ENCODE measurements around the gene THG1L. TPM values are rescaled to one million over a fixed set of nuclear protein-coding genes. Genes with fewer than 3 reads are reported as not detected.

THG1L gene
- 16.6 and 21.7 TPM in 2 replicates for total RNA-seq (2016; rRNA removed; fragmentation: Illumina TruSeq; extraction: Trizol)
- 6.2 and 8.9 TPM in 2 replicates for total RNA-seq (2016; cell fraction: cytosol; rRNA removed; fragmentation: Illumina TruSeq; extraction: Trizol; ENCODE audit: low read depth)
- 16.7 and 23.3 TPM in 2 replicates for total RNA-seq (2016; cell fraction: insoluble cytoplasmic fraction; rRNA removed; fragmentation: Illumina TruSeq; extraction: Trizol)
- total RNA-seq (2016; cell fraction: membrane; rRNA removed; fragmentation: Illumina TruSeq; extraction: Trizol): 17.6 and 19.1 TPM in 2 replicates
- total RNA-seq (2016; cell fraction: nucleus; rRNA removed; fragmentation: Illumina TruSeq; extraction: Trizol): 8.0 and 8.3 TPM in 2 replicates
- 13.8 and 17.2 TPM in 2 replicates for polyA plus RNA-seq (2011; rRNA removed)
- 15.0 and 15.5 TPM in 2 replicates for polyA plus RNA-seq (2011; cell fraction: cytosol; rRNA removed)
- 3.8 and 6.5 TPM in 2 replicates for polyA plus RNA-seq (2011; cell fraction: nucleus; rRNA removed)
- 17.7 and 18.9 TPM in 2 replicates for polyA plus RNA-seq (2012)
- 11.6 and 13.8 TPM in 2 replicates for polyA plus RNA-seq (2016; cell fraction: cytosol; fragmentation: Illumina TruSeq; extraction: Trizol; ENCODE audit: low read depth)
- 24.1 and 27.8 TPM in 2 replicates for polyA plus RNA-seq (2016; cell fraction: insoluble cytoplasmic fraction; fragmentation: Illumina TruSeq; extraction: Trizol; ENCODE audit: low read depth)
- 19.7 and 24.1 TPM in 2 replicates for polyA plus RNA-seq (2016; cell fraction: membrane; fragmentation: Illumina TruSeq; extraction: Trizol; ENCODE audit: low read depth)
- 15.7 and 15.8 TPM in 2 replicates for polyA plus RNA-seq (2016; cell fraction: nucleus; fragmentation: Illumina TruSeq; extraction: Trizol; ENCODE audit: insufficient read depth, low read depth)
- 36.1 and 50.0 TPM in 2 replicates for polyA minus RNA-seq (2011; rRNA and poly(A)+ RNA removed; ENCODE audit: low replicate concordance)
- 12.7 and 15.7 TPM in 2 replicates for polyA minus RNA-seq (2011; cell fraction: cytosol; rRNA and poly(A)+ RNA removed)
- 12.0 and 13.2 TPM in 2 replicates for polyA minus RNA-seq (2011; cell fraction: nucleus; rRNA and poly(A)+ RNA removed)
- percentile 68 among the genes with signal in this experiment for Bru-seq, nascent RNA
- percentile 80 among the genes with signal in this experiment for BruChase-seq, experiment 1, labeled RNA remaining after a 6-hour chase
- BruChase-seq, experiment 2, labeled RNA remaining after a 2-hour chase: percentile 70 among the genes with signal in this experiment
- long read RNA-seq, experiment 1, transcript THG1L-201 (6 exons, 3,107 nt): major isoform, 30 of 30 reads
- long read RNA-seq, experiment 1, partial matches to known transcripts: 0 of 30 reads
- long read RNA-seq, experiment 1, other reads (novel, unspliced or antisense): 0 of 30 reads
- long read RNA-seq, experiment 2, transcript THG1L-201 (6 exons, 3,107 nt): major isoform, 25 of 41 reads
- long read RNA-seq, experiment 2, partial matches to known transcripts: 8 of 41 reads
- long read RNA-seq, experiment 2, other reads (novel, unspliced or antisense): 8 of 41 reads

DNA sequence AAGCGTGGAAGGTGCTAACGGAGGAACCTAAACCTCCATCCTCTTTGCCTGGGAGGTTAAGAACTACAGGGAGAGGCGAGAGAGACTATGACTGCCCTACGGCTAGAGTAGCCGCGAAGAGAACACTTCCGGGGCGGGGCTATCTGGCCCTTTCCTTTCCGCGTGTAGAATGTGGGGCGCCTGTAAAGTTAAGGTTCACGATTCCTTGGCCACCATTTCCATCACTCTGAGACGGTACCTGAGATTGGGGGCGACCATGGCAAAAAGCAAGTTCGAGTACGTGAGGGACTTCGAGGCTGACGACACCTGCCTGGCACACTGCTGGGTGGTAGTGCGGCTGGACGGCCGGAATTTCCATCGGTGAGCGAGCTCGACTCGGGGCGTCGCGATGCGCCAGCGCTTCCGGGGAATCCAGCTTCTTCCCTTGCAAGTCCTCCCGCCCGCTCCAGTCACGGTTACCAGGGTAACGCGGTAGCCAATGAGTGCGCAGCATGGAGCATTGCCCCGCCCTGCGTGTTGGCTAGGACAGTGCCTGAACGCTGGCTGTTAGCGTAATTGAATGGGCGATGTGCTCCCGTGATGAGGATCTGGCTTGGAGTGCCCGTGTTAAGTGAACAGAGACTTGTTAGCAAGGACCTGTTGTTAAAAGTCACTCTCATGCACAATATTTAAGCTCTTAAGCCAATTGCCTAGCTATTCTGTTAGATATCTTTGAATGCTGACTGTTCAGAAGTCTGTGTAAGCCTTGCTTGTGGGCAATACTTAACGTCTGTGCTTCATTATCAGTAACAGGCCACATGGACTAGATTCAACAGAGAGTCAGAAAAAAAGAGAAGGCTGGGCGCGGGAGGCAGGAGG, at the start of gene THG1L:
Gene THG1L (plus strand): TSS at position 149 of the 858 bp plus-strand sequence. CDS start 21 bp downstream, at position 170.
- in situ Hi-C loops (cut with HindIII; ENCODE audit: extremely low pct_ligation_motif_present, low pct_unique_long_range_greater_than_20kb) (loop anchor here (25.0 kb wide), 1 partner anchor 394 kb away; a partner anchor contains a TSS), intact Hi-C loops (cut with micrococcal nuclease; ENCODE audit: unreplicated experiment) (loop anchor here (1.0 kb wide), 1 partner anchor 12 kb away; the partner anchor contains the start of gene LSM11)
- H3K9me3 ChIP-seq (ENCODE audit: low read length): no peaks in the 10 kb centered on the region
- H3K4me1 ChIP-seq (ENCODE audit: insufficient read depth, low read length): peaks cover 7% of the 10 kb centered on the region; the same call in 1 of the 2 replicates
- H3K27ac ChIP-seq (ENCODE audit: extremely low read length, insufficient read depth, low read length): peak within 1 kb of the TSS; percentile 87
- no peaks in the 10 kb centered on the region for H3K79me2 ChIP-seq (ENCODE audit: insufficient read depth, low read length)
- H3K4me3 ChIP-seq (replicated peaks in 1 of 3; ENCODE audit: insufficient read depth in 1 of 3, low read depth in 2 of 3, low read length in 3 of 3): peak within 1 kb of the TSS; percentile 64 to 83 (median 67)
- FAIRE-seq: peak; percentile 92
- H3K36me3 ChIP-seq (replicated peaks in 1 of 2; ENCODE audit: control insufficient read depth in 1 of 2, insufficient read depth in 2 of 2, low read length in 2 of 2): peaks cover 0 to 17% of the 10 kb centered on the region in 2 experiments; a peak in 4 of 5 replicates
- H2AFZ ChIP-seq (ENCODE audit: low read length): peak within 1 kb of the TSS; percentile 93
- no peaks in the 10 kb centered on the region; a peak in 1 of 5 replicates for H3K27me3 ChIP-seq (ENCODE audit: control insufficient read depth in 1 of 2, insufficient read depth in 2 of 2, low read length in 2 of 2)
- H3K9ac ChIP-seq (ENCODE audit: insufficient read depth, low read depth, low read length): peak within 1 kb of the TSS; percentile 79
- ATAC-seq: peak; percentile 100
- DNase-seq (ENCODE audit: low spot score): peak; percentile 95
- TSS peak; percentile 83 for BruUV-seq (replicated peaks)
- no peaks in the 10 kb centered on the region for H4K20me1 ChIP-seq (ENCODE audit: insufficient read depth, low read length)
- ChIA-PET CTCF (ENCODE audit: low intra/inter-chr PET ratio, low total read pairs) (no interaction called here), POLR2A (interaction anchor here (0.6 to 1.5 kb wide), 4 partner anchors 10 to 290 kb away, joined by 3 to 13 read pairs (median 6); partner anchors contain the start of gene LSM11)
- H3K4me2 ChIP-seq (ENCODE audit: low read depth, low read length): peak within 1 kb of the TSS; percentile 85
- 7% methylated on average over 20 of the region's 47 CpGs for WGBS (ENCODE audit: low lambda C conversion rate)
- TF ChIP-seq NFE2L2 (IDR thresholded peaks at IDR 0.05; ENCODE audit: low read length): no peak
- peak; percentile 95 for TF ChIP-seq ZNF350 (CRISPR knock-in tag; IDR thresholded peaks at IDR 0.05; ENCODE audit: borderline replicate concordance, low read depth)
- TF ChIP-seq SRSF1 (optimal IDR thresholded peaks at IDR 0.05; ENCODE audit: low read depth, low read length): no peak
- no peak for TF ChIP-seq FOXA3 (CRISPR knock-in tag; IDR thresholded peaks at IDR 0.05)
- no peak for TF ChIP-seq ZNF761 (CRISPR knock-in tag; conservative IDR thresholded peaks at IDR 0.05)
- TF ChIP-seq ZNF839 (CRISPR knock-in tag; IDR thresholded peaks at IDR 0.05; ENCODE audit: borderline replicate concordance): peak; percentile 98; the same call in 1 of the 2 replicates
- TF ChIP-seq KMT2B (CRISPR knock-in tag; IDR thresholded peaks at IDR 0.05): peak; percentile 77; the same call in 1 of the 2 replicates
- TF ChIP-seq, protein P1, sequence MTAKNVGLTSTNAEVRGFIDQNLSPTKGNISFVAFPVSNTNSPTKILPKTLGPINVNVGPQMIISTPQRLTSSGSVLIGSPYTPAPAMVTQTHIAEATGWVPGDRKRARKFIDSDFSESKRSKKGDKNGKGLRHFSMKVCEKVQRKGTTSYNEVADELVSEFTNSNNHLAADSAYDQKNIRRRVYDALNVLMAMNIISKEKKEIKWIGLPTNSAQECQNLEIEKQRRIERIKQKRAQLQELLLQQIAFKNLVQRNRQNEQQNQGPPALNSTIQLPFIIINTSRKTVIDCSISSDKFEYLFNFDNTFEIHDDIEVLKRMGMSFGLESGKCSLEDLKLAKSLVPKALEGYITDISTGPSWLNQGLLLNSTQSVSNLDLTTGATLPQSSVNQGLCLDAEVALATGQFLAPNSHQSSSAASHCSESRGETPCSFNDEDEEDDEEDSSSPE (CRISPR knock-in tag; IDR thresholded peaks at IDR 0.05): peak; percentile 70; the same call in 1 of the 2 replicates
- TF ChIP-seq, protein P2, sequence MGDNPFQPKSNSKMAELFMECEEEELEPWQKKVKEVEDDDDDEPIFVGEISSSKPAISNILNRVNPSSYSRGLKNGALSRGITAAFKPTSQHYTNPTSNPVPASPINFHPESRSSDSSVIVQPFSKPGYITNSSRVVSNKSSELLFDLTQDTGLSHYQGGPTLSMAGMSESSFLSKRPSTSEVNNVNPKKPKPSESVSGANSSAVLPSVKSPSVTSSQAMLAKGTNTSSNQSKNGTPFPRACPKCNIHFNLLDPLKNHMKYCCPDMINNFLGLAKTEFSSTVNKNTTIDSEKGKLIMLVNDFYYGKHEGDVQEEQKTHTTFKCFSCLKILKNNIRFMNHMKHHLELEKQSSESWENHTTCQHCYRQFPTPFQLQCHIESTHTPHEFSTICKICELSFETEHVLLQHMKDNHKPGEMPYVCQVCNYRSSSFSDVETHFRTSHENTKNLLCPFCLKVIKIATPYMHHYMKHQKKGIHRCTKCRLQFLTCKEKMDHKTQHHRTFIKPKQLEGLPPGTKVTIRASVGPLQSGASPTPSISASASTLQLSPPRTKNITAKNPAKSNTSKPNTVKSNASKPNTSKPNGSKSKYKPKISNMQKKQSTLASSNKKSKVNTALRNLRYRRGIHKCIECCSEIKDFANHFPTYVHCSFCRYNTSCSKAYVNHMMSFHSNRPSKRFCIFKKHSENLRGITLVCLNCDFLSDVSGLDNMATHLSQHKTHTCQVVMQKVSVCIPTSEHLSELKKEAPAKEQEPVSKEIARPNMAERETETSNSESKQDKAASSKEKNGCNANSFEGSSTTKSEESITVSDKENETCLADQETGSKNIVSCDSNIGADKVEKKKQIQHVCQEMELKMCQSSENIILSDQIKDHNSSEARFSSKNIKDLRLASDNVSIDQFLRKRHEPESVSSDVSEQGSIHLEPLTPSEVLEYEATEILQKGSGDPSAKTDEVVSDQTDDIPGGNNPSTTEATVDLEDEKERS (CRISPR knock-in tag; IDR thresholded peaks at IDR 0.05): peak; percentile 88
- no peak for TF ChIP-seq ZNF207 (IDR thresholded peaks at IDR 0.05; ENCODE audit: borderline replicate concordance)

Data from HepG2 (cell line).